CD4-positive, CD25-positive, alpha-beta regulatory T cell (primary cell): ENCODE data around the gene ZP1. TPM values are rescaled to one million over a fixed set of nuclear protein-coding genes. Genes with fewer than 3 reads are reported as not detected.

Source experiments
- ATAC-seq, 2 donors: fragments of 150-1000 bp; cut with Tn5 transposase; one replicate each; pipeline ENCODE4 v1.10.0; 2021; ENCODE audit warnings: low read depth in 2 of 2, moderate number of reproducible peaks in 2 of 2, moderate library complexity in 1 of 2
- DNase-seq, 3 donors: peaks; one replicate each; pipeline versions ENCODE4 v3.0.0 to v3.0.0-alpha.2; 2012 to 2022; ENCODE audit warnings: mixed read lengths in 1 of 3
- H3K27ac ChIP-seq: one replicate; pipeline ENCODE4 v1.7.0; 2013; ENCODE audit warnings: mild to moderate bottlenecking, low read length; ENCODE audit not compliant: insufficient read depth, poor library complexity, severe bottlenecking
- H3K27me3 ChIP-seq: one replicate; pipeline ENCODE4 v1.7.0; 2013; ENCODE audit warnings: low read length; ENCODE audit not compliant: control insufficient read depth, insufficient read depth
- H3K36me3 ChIP-seq: one replicate; pipeline ENCODE4 v1.7.0; 2013; ENCODE audit warnings: mild to moderate bottlenecking, low read length, moderate library complexity; ENCODE audit not compliant: control insufficient read depth, insufficient read depth
- H3K4me1 ChIP-seq: 2 replicates; pipeline ENCODE4 v1.7.0; 2013; ENCODE audit warnings: mild to moderate bottlenecking, low read length; ENCODE audit not compliant: insufficient read depth, control insufficient read depth, poor library complexity, severe bottlenecking
- H3K4me3 ChIP-seq: one replicate; pipeline ENCODE4 v1.7.0; 2013; ENCODE audit warnings: low read depth, mild to moderate bottlenecking, low read length, moderate library complexity
- H3K9me3 ChIP-seq, 2 experiments: 1 replicate in 1 of 2; 2 replicates in 1 of 2; pipeline ENCODE4 v1.7.0; 2013; ENCODE audit warnings: low read length in 2 of 2, mild to moderate bottlenecking in 1 of 2, moderate library complexity in 1 of 2; ENCODE audit not compliant: control insufficient read depth in 2 of 2
- H3K27ac Mint-ChIP-seq, 3 donors: one replicate each; pipeline ENCODE4 v1.8.0; 2020 to 2022; ENCODE audit warnings: mild to moderate bottlenecking in 3 of 3, mixed read lengths in 3 of 3, moderate library complexity in 2 of 3
- H3K27me3 Mint-ChIP-seq: one replicate; pipeline ENCODE4 v1.8.0; 2022; ENCODE audit warnings: mild to moderate bottlenecking, mixed read lengths
- H3K36me3 Mint-ChIP-seq: one replicate; pipeline ENCODE4 v1.8.0; 2020; ENCODE audit warnings: mixed read lengths
- H3K4me1 Mint-ChIP-seq, 4 donors: one replicate each; pipeline ENCODE4 v1.8.0; 2020 to 2022; ENCODE audit warnings: mixed read lengths in 4 of 4, mild to moderate bottlenecking in 1 of 4
- H3K4me3 Mint-ChIP-seq, 4 donors: one replicate each; pipeline ENCODE4 v1.8.0; 2020 to 2022; ENCODE audit warnings: mild to moderate bottlenecking in 4 of 4, mixed read lengths in 4 of 4, moderate library complexity in 3 of 4
- H3K9me3 Mint-ChIP-seq, 7 donors: one replicate each; pipeline ENCODE4 v1.8.0; 2020 to 2022; ENCODE audit warnings: mixed read lengths in 7 of 7, mild to moderate bottlenecking in 3 of 7, moderate library complexity in 2 of 7
- polyA plus RNA-seq, 4 donors: library from polyadenylated mRNA; unstranded; fragments of 300-500 nt; fragmentation: Illumina TruSeq; gene quantifications; one replicate each; pipeline ENCODE4 v1.2.3, GENCODE V29; 2021
- total RNA-seq: library from RNA; stranded (reverse); gene quantifications from one replicate; pipeline ENCODE4 v1.2.3, GENCODE V29; 2022

ZP1 gene
- total and polyA plus RNA-seq, 5 donors from 2014 or later, result not detected

DNA sequence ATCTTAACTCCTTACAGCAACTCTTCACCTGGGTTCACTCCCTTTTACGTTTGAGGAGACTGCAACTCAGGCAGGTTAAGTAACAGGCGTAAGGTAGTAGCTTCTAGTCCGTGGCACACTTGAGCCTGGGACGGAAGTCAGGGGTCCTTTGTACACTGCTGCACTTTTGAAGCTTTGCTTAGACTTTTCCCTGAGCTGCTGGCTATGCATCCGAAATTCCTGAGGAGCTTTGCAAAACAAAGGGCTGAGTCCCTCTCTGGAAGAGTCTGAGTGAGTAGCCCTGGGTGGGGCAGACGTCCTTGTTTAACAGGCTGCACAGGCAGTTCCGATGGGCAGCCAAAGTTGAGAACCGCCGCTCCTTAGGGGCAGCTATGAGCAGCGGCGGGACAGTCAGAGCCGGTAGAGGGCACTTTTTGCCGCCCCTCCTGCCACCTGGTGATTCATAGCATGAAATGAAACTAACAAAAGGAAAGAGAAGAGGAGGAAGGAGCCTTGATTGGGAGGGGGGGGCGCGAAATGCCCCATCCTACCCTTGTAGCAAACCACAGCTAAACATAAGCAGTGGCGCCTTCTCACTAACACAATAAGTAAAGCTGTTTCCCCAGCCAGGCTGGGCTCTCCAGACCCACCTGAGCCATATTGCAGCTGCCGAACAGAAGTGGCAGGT lies 48.0 kb downstream of the ZP1 start:
- no peaks in the 10 kb centered on the region for H3K9me3 Mint-ChIP-seq
- peaks cover 19% of the 10 kb centered on the region for H3K36me3 Mint-ChIP-seq
- ATAC-seq (peak; percentile 52 to 53), DNase-seq (peak; percentile 50 to 92 (median 65))
- H3K27ac Mint-ChIP-seq, result peak overlapping the region; percentile 93 to 96 (median 94)
- H3K36me3 ChIP-seq, result peaks cover 15% of the 10 kb centered on the region
- peaks cover 39% of the 10 kb centered on the region for H3K4me1 ChIP-seq
- H3K27me3 Mint-ChIP-seq, result no peaks in the 10 kb centered on the region
- H3K4me3 Mint-ChIP-seq, result peak overlapping the region; percentile 89 to 99 (median 98)
- peak overlapping the region; percentile 98 for H3K27ac ChIP-seq
- no peaks in the 10 kb centered on the region for H3K9me3 ChIP-seq
- H3K27me3 ChIP-seq, result peaks cover 3% of the 10 kb centered on the region
- H3K4me3 ChIP-seq, result peak overlapping the region; percentile 84
- H3K4me1 Mint-ChIP-seq, result peaks cover 17 to 60% (median 39%) of the 10 kb centered on the region in 4 donors

GRCh38 chr11:60916669-60917206 lies 49.4 kb downstream of the ZP1 start:
- Histone ChIP-seq H3K27me3 (no peaks in the 10 kb centered on the region), H3K4me1 (peaks cover 39% of the 10 kb centered on the region), H3K27ac (no peak overlapping the region), H3K36me3 (peaks cover 29% of the 10 kb centered on the region), H3K4me3 (no peak overlapping the region), H3K9me3 (no peaks in the 10 kb centered on the region)
- no peaks in the 10 kb centered on the region for H3K9me3 Mint-ChIP-seq
- peak overlapping the region; percentile 41 to 89 (median 73) for H3K4me3 Mint-ChIP-seq
- H3K36me3 Mint-ChIP-seq, result peaks cover 30% of the 10 kb centered on the region
- no peaks in the 10 kb centered on the region for H3K27me3 Mint-ChIP-seq
- peaks cover 17 to 56% (median 36%) of the 10 kb centered on the region in 4 donors for H3K4me1 Mint-ChIP-seq
- no peak overlapping the region for H3K27ac Mint-ChIP-seq
- no peak for DNase-seq
- no peak for ATAC-seq

GRCh38 chr11:60917267-60917666 lies 49.9 kb downstream of the ZP1 start:
- Histone ChIP-seq H3K36me3 (peaks cover 34% of the 10 kb centered on the region), H3K27me3 (no peaks in the 10 kb centered on the region), H3K4me3 (no peak overlapping the region), H3K9me3 (no peaks in the 10 kb centered on the region), H3K27ac (no peak overlapping the region), H3K4me1 (peaks cover 39% of the 10 kb centered on the region)
- Mint-ChIP-seq H3K4me3 (peak overlapping the region; percentile 41 to 77 (median 56)), H3K36me3 (peaks cover 33% of the 10 kb centered on the region), H3K27me3 (no peaks in the 10 kb centered on the region), H3K27ac (no peak overlapping the region), H3K9me3 (no peaks in the 10 kb centered on the region), H3K4me1 (peaks cover 12 to 51% (median 31%) of the 10 kb centered on the region in 4 donors)
- DNase-seq (no peak), ATAC-seq (no peak)

- Histone ChIP-seq H3K27ac (no peak overlapping the region), H3K4me3 (no peak overlapping the region), H3K9me3 (no peaks in the 10 kb centered on the region), H3K27me3 (no peaks in the 10 kb centered on the region), H3K36me3 (peaks cover 45% of the 10 kb centered on the region), H3K4me1 (peaks cover 28% of the 10 kb centered on the region)
- ATAC-seq (no peak), DNase-seq (no peak)
- peaks cover 11 to 52% (median 27%) of the 10 kb centered on the region in 4 donors for H3K4me1 Mint-ChIP-seq
- H3K36me3 Mint-ChIP-seq, result peaks cover 40% of the 10 kb centered on the region
- no peaks in the 10 kb centered on the region for H3K9me3 Mint-ChIP-seq
- H3K27me3 Mint-ChIP-seq, result peaks cover 4% of the 10 kb centered on the region
- no peak overlapping the region for H3K27ac Mint-ChIP-seq
- no peak overlapping the region for H3K4me3 Mint-ChIP-seq
Measured at GRCh38 chr11:60918251-60918938, 51.1 kb downstream of the ZP1 start.

DNA sequence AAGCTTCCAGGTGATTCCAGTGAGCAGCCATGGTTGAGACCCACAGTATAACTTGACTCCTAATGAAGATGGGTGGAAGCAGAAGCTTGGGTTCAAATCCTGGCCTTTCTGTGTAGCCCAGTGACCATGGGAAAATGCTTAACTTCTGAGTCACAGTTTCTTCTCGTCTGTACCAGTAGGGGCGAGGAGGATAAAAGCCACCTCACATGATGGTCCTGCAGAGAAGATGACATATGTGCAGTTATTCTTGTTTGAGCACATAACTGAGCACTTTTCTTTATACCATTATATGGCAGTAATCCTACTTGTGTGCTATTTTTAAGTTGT lies 51.6 kb downstream of the ZP1 start:
- peaks cover 29% of the 10 kb centered on the region for H3K4me1 ChIP-seq
- no peak for ATAC-seq
- H3K4me1 Mint-ChIP-seq, result peaks cover 6 to 49% (median 24%) of the 10 kb centered on the region in 4 donors

GRCh38 chr11:60919320-60919719 lies 52.0 kb downstream of the ZP1 start:
- Mint-ChIP-seq H3K4me1 (peaks cover 4 to 47% (median 24%) of the 10 kb centered on the region in 4 donors), H3K36me3 (peaks cover 41% of the 10 kb centered on the region)

More for the DNA sequence above, 51.6 kb downstream of the ZP1 start:
- no peak overlapping the region for H3K27ac ChIP-seq
- H3K27me3 Mint-ChIP-seq, result peaks cover 6% of the 10 kb centered on the region
- DNase-seq, result no peak
- peaks cover 48% of the 10 kb centered on the region for H3K36me3 ChIP-seq
- H3K36me3 Mint-ChIP-seq, result peaks cover 41% of the 10 kb centered on the region
- no peaks in the 10 kb centered on the region for H3K9me3 Mint-ChIP-seq
- no peaks in the 10 kb centered on the region for H3K27me3 ChIP-seq
- no peak overlapping the region for H3K4me3 ChIP-seq
- no peak overlapping the region for H3K4me3 Mint-ChIP-seq
- H3K27ac Mint-ChIP-seq, result no peak overlapping the region
- H3K9me3 ChIP-seq, result no peaks in the 10 kb centered on the region

GRCh38 chr11:60919956-60920355 lies 52.6 kb downstream of the ZP1 start:
- peaks cover 48% of the 10 kb centered on the region for H3K36me3 ChIP-seq
- ATAC-seq (no peak), DNase-seq (no peak)
- Mint-ChIP-seq H3K36me3 (peaks cover 41% of the 10 kb centered on the region), H3K4me3 (peak overlapping the region in 2 of 4 donors; percentile 4 to 32), H3K27me3 (peaks cover 6% of the 10 kb centered on the region), H3K4me1 (peaks cover 4 to 44% (median 24%) of the 10 kb centered on the region in 4 donors), H3K9me3 (no peaks in the 10 kb centered on the region), H3K27ac (peak overlapping the region in 1 of 3 donors; percentile 65)
- no peak overlapping the region for H3K4me3 ChIP-seq
- no peaks in the 10 kb centered on the region for H3K9me3 ChIP-seq
- no peak overlapping the region for H3K27ac ChIP-seq
- no peaks in the 10 kb centered on the region for H3K27me3 ChIP-seq
- H3K4me1 ChIP-seq, result peaks cover 29% of the 10 kb centered on the region

More at GRCh38 chr11:60919320-60919719, 52.0 kb downstream of the ZP1 start:
- no peaks in the 10 kb centered on the region for H3K27me3 ChIP-seq
- no peak for DNase-seq
- peaks cover 6% of the 10 kb centered on the region for H3K27me3 Mint-ChIP-seq
- no peaks in the 10 kb centered on the region for H3K9me3 ChIP-seq
- peaks cover 29% of the 10 kb centered on the region for H3K4me1 ChIP-seq
- H3K27ac Mint-ChIP-seq, result no peak overlapping the region
- H3K27ac ChIP-seq, result no peak overlapping the region
- H3K4me3 Mint-ChIP-seq, result no peak overlapping the region
- H3K36me3 ChIP-seq, result peaks cover 48% of the 10 kb centered on the region
- no peak for ATAC-seq
- H3K9me3 Mint-ChIP-seq, result no peaks in the 10 kb centered on the region
- H3K4me3 ChIP-seq, result no peak overlapping the region
